ENCODE measurements around the gene OR2L3. TPM values are rescaled to one million over a fixed set of nuclear protein-coding genes. Genes with fewer than 3 reads are reported as not detected.

OR2L3 gene, protein sequence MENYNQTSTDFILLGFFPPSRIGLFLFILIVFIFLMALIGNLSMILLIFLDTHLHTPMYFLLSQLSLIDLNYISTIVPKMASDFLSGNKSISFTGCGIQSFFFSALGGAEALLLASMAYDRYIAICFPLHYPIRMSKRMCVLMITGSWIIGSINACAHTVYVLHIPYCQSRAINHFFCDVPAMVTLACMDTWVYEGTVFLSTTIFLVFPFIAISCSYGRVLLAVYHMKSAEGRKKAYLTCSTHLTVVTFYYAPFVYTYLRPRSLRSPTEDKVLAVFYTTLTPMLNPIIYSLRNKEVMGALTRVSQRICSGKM
- total RNA-seq, result not detected in 2 replicates

DNA sequence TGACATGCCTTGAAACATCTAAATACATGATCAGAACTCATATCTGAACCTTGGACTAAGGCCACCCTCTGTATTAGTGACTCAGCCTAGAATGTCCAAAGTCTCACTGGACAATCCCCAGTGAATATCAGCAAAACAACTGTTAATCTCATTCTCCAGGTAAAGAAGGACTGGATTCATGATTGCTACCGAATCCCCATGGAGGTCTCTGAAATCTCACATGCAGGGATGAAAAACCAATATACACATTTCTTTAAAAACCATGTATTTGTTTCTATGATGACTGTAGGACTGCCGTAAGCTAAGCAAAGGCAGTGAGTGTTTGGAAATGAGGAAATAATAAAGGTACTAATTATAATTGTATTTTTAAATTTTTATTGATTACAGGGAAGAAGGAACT lies at the start of gene OR2L3:
Gene OR2L3 (plus strand): TSS at position 301 of the 400 bp plus-strand sequence. CDS start 13,846 bp downstream, outside the sequence.

DNA sequence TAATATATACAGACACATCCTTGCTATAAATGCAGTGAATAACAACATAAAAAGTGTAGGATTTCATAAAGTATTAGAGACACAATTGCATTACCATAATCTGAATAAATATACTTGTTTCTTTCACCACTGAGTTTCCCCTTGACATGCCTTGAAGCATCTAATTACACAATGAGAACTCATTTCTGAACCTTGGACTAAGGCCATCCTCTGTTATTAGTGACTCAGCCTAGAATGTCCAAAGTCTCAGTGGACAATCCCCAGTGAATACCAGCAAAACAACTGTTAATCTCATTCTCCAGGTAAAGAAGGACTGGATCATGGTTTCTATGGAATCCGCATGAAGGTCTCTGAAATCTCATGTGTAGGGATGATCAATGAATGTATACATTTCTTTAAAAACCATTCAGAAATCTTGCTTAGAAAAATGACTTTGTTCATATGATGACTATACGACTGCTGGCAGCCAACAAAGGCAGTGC lies 33.4 kb upstream of the OR2L3 start, which contains the start of gene OR2L5:
Gene OR2L5 (plus strand): TSS at position 432 of the 482 bp plus-strand sequence. CDS start 8,288 bp downstream, outside the sequence.

DNA sequence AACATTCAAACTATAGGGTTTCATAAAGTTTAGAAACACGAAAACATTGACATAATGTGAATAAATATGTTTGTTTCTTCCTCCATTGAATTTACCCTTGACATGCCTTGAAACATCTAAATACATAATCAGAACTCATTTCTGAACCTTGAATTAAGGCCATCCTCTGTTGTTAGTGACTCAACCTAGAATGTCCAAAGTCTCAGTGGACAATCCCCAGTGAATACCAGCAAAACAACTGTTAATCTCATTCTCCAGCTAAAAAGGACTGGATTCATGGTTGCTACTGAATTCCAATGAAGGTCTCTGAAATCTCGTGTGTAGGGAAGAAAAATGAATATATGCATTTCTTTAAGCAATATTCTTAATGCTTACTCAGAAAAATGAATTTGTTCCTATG lies 16.9 kb upstream of the OR2L3 start, which contains the start of gene OR2L2:
Gene OR2L2 (plus strand): TSS at position 301 of the 400 bp plus-strand sequence. CDS start 8,198 bp downstream, outside the sequence.

DNA sequence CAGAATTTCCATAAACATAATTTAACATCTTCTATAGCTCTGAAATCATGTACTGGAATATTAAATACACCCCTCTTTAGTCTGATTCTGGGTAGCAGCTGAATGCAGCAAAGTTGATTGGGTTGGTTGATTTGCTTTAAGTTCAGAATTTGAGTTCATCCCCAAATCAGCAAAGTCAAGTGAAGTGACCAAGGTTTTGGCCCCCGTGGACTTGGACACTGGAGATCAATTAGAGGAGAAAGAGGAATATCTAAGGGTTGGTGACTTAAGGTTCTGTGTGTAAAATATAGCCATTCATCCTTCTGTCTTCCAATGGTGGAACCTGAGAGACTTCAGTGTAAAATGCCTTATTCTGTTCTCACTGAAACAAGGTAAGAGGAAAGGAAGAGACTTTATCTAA lies 48.2 kb downstream of the OR2L3 start, which contains the start of gene OR2L13:
Gene OR2L13 (plus strand): TSS at position 301 of the 400 bp plus-strand sequence. CDS start 4,192 bp downstream, outside the sequence.

Other genes starting within 250 kb of the OR2L3 start
- gene OR14A16, start 222.7 kb upstream of the OR2L3 start, total RNA-seq, result not detected in 2 replicates
- not detected in 2 replicates for gene OR11L1, start 204.9 kb upstream of the OR2L3 start, total RNA-seq
- not detected in 2 replicates for gene TRIM58, start 189.6 kb upstream of the OR2L3 start, total RNA-seq
- gene OR2W3, start 151.2 kb upstream of the OR2L3 start, total RNA-seq, result not detected in 2 replicates
- not detected in 2 replicates for gene OR2T8, start 126.6 kb upstream of the OR2L3 start, total RNA-seq
- gene OR2AJ1, start 121.9 kb upstream of the OR2L3 start, total RNA-seq, result not detected in 2 replicates
- not detected in 2 replicates for gene OR2L8, start 98.0 kb upstream of the OR2L3 start, total RNA-seq
- not detected in 2 replicates for gene OR2AK2, start 81.6 kb upstream of the OR2L3 start, total RNA-seq
- not detected in 2 replicates for gene OR2L5, start 33.2 kb upstream of the OR2L3 start, total RNA-seq
- gene OR2L2, start 16.8 kb upstream of the OR2L3 start, total RNA-seq, result not detected in 2 replicates
- gene OR2L13, start 48.3 kb downstream of the OR2L3 start, total RNA-seq, result not detected in 2 replicates
- not detected in 2 replicates for gene OR2M5, start 98.3 kb downstream of the OR2L3 start, total RNA-seq
- gene OR2M2, start 128.0 kb downstream of the OR2L3 start, total RNA-seq, result not detected in 2 replicates
- not detected in 2 replicates for gene OR2M3, start 150.4 kb downstream of the OR2L3 start, total RNA-seq
- not detected in 2 replicates for gene OR2M4, start 184.6 kb downstream of the OR2L3 start, total RNA-seq
- not detected in 2 replicates for gene OR2T33, start 231.1 kb downstream of the OR2L3 start, total RNA-seq